ENCODE data around the gene PASK. TPM values are rescaled to one million over a fixed set of nuclear protein-coding genes. Genes with fewer than 3 reads are reported as not detected.

Gene PASK
- total RNA-seq, 4 donors from 2014 or later, result 4.1 to 8.1 (median 5.9) TPM

GRCh38 chr2:241116606-241117560 is 32.4 kb downstream of the PASK start:
- WGBS, 2 donors, result 91 to 92% methylated on average over 32 of the region's 32 CpGs
- Histone ChIP-seq H3K9me3 (no peaks in the 10 kb centered on the region), H3K27ac (no peak overlapping the region), H3K4me3 (no peak overlapping the region), H3K4me1 (no peaks in the 10 kb centered on the region), H3K36me3 (peaks cover 0 to 6% (median 0%) of the 10 kb centered on the region in 3 donors), H3K27me3 (no peaks in the 10 kb centered on the region)
- TF ChIP-seq EP300 (IDR thresholded peaks at IDR 0.05) (no peak), POLR2A (IDR thresholded peaks at IDR 0.05) (no peak), CTCF (IDR thresholded peaks at IDR 0.05) (no peak)
- DNase-seq (ENCODE audit: low spot score in 2 of 2), result no peak

- no peak overlapping the region for H3K4me3 ChIP-seq
- no peaks in the 10 kb centered on the region for H3K4me1 ChIP-seq
- 70 to 83% methylated on average over 8 of the region's 8 CpGs for WGBS, 2 donors
- H3K27ac ChIP-seq, result no peak overlapping the region
- no peak for DNase-seq (ENCODE audit: low spot score in 2 of 2)
- H3K9me3 ChIP-seq, result no peaks in the 10 kb centered on the region
- no peak for TF ChIP-seq CTCF (IDR thresholded peaks at IDR 0.05)
- TF ChIP-seq EP300 (IDR thresholded peaks at IDR 0.05), result no peak
- TF ChIP-seq POLR2A (IDR thresholded peaks at IDR 0.05), result no peak
- H3K36me3 ChIP-seq, result peaks cover 0 to 11% (median 0%) of the 10 kb centered on the region in 3 donors
- no peaks in the 10 kb centered on the region for H3K27me3 ChIP-seq
Measured at GRCh38 chr2:241115361-241115760, 33.9 kb downstream of the PASK start.

GRCh38 chr2:241114836-241115235 is 34.4 kb downstream of the PASK start:
- WGBS, 2 donors, result 90 to 95% methylated on average over 11 of the region's 11 CpGs
- no peak for DNase-seq (ENCODE audit: low spot score in 2 of 2)
- peaks cover 0 to 11% (median 0%) of the 10 kb centered on the region in 3 donors for H3K36me3 ChIP-seq
- no peaks in the 10 kb centered on the region for H3K9me3 ChIP-seq
- no peak overlapping the region for H3K4me3 ChIP-seq
- no peak overlapping the region for H3K27ac ChIP-seq
- TF ChIP-seq CTCF (IDR thresholded peaks at IDR 0.05) (no peak), EP300 (IDR thresholded peaks at IDR 0.05) (no peak), POLR2A (IDR thresholded peaks at IDR 0.05) (no peak)
- H3K27me3 ChIP-seq, result no peaks in the 10 kb centered on the region
- no peaks in the 10 kb centered on the region for H3K4me1 ChIP-seq

GRCh38 chr2:241112592-241112991 is 36.7 kb downstream of the PASK start:
- Histone ChIP-seq H3K27me3 (no peaks in the 10 kb centered on the region), H3K4me1 (no peaks in the 10 kb centered on the region), H3K36me3 (peaks cover 0 to 15% (median 0%) of the 10 kb centered on the region in 3 donors), H3K9me3 (no peaks in the 10 kb centered on the region), H3K27ac (no peak overlapping the region), H3K4me3 (no peak overlapping the region)
- WGBS, 2 donors, result 79 to 83% methylated on average over 8 of the region's 8 CpGs
- TF ChIP-seq POLR2A (IDR thresholded peaks at IDR 0.05), result no peak
- no peak for TF ChIP-seq CTCF (IDR thresholded peaks at IDR 0.05)
- no peak for TF ChIP-seq EP300 (IDR thresholded peaks at IDR 0.05)
- no peak for DNase-seq (ENCODE audit: low spot score in 2 of 2)

- TF ChIP-seq CTCF (IDR thresholded peaks at IDR 0.05) (no peak), POLR2A (IDR thresholded peaks at IDR 0.05) (no peak), EP300 (IDR thresholded peaks at IDR 0.05) (no peak)
- Histone ChIP-seq H3K9me3 (no peaks in the 10 kb centered on the region), H3K36me3 (peaks cover 0 to 15% (median 0%) of the 10 kb centered on the region in 3 donors), H3K27me3 (no peaks in the 10 kb centered on the region), H3K4me3 (no peak overlapping the region), H3K4me1 (no peaks in the 10 kb centered on the region), H3K27ac (no peak overlapping the region)
- DNase-seq (ENCODE audit: low spot score in 2 of 2), result no peak
- 93 to 94% methylated on average over 17 of the region's 17 CpGs for WGBS, 2 donors
Measured at GRCh38 chr2:241112046-241112445, 37.2 kb downstream of the PASK start.

Measured in tibial nerve (tissue), 4 donors.